ENCODE results near the gene CCL1.

DNA sequence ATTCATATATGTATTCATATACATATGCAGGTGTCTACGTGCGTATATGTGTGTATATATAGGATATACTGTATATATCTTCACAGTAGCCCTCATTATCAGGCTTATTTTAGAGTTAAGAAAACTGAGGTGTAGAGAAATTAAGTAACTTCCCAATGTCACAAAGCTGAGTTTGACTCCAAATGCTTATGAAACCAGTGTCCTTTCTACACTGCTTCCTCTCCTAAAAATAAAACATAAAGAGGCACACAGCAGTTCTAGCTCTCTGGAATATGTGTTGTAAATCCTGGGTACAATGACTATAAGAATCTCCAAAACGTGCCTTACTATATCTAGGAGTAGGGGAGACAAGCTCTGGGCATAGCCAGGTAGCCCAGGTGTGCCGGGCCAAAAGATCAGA is 40.0 kb upstream of the CCL1 start:
- TF ChIP-seq EZH2 (IDR thresholded peaks at IDR 0.05; ENCODE audit: borderline replicate concordance, control insufficient read depth, low read depth, low read length) (no peak), EP300 (IDR thresholded peaks at IDR 0.05; ENCODE audit: borderline replicate concordance in 1 of 2, control insufficient read depth in 1 of 2, low read depth in 2 of 2, low read length in 2 of 2) (no peak), SMC3 (IDR thresholded peaks at IDR 0.05; ENCODE audit: borderline replicate concordance, low read length) (no peak), ZNF24 (IDR thresholded peaks at IDR 0.05) (no peak), POLR2AphosphoS5 (IDR thresholded peaks at IDR 0.05; ENCODE audit: low read length) (no peak), CHD2 (IDR thresholded peaks at IDR 0.05; ENCODE audit: borderline replicate concordance, low read depth, low read length) (no peak), SRF (IDR thresholded peaks at IDR 0.05; ENCODE audit: low read depth in 2 of 2, low read length in 2 of 2) (no peak), NFYB (IDR thresholded peaks at IDR 0.05; ENCODE audit: insufficient read depth, low read depth, low read length) (no peak), MXI1 (IDR thresholded peaks at IDR 0.05; ENCODE audit: low read depth, low read length) (no peak), CBX5 (IDR thresholded peaks at IDR 0.05; ENCODE audit: low read depth) (no peak)
- TF ChIP-seq, protein P1, sequence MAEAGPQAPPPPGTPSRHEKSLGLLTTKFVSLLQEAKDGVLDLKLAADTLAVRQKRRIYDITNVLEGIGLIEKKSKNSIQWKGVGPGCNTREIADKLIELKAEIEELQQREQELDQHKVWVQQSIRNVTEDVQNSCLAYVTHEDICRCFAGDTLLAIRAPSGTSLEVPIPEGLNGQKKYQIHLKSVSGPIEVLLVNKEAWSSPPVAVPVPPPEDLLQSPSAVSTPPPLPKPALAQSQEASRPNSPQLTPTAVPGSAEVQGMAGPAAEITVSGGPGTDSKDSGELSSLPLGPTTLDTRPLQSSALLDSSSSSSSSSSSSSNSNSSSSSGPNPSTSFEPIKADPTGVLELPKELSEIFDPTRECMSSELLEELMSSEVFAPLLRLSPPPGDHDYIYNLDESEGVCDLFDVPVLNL (IDR thresholded peaks at IDR 0.05; ENCODE audit: low read depth, low read length): no peak
- TF ChIP-seq, protein P2, sequence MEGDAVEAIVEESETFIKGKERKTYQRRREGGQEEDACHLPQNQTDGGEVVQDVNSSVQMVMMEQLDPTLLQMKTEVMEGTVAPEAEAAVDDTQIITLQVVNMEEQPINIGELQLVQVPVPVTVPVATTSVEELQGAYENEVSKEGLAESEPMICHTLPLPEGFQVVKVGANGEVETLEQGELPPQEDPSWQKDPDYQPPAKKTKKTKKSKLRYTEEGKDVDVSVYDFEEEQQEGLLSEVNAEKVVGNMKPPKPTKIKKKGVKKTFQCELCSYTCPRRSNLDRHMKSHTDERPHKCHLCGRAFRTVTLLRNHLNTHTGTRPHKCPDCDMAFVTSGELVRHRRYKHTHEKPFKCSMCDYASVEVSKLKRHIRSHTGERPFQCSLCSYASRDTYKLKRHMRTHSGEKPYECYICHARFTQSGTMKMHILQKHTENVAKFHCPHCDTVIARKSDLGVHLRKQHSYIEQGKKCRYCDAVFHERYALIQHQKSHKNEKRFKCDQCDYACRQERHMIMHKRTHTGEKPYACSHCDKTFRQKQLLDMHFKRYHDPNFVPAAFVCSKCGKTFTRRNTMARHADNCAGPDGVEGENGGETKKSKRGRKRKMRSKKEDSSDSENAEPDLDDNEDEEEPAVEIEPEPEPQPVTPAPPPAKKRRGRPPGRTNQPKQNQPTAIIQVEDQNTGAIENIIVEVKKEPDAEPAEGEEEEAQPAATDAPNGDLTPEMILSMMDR (IDR thresholded peaks at IDR 0.05 in 2 of 3, conservative IDR thresholded peaks at IDR 0.05 in 1 of 3; ENCODE audit: control insufficient read depth in 2 of 3, extremely low read depth in 1 of 3, insufficient read depth in 1 of 3, low read depth in 3 of 3, low read length in 3 of 3): no peak

Measured in GM12878 (cell line).